Ovary (tissue), 3 donors: ENCODE results near the gene IDH2.

ENCODE experiments used
- CTCF ChIP-seq, 3 donors: fragments of 450-650 bp in 2 of 3; fragments of 200-600 bp in 1 of 3; IDR thresholded peaks; one replicate each; pipeline versions ENCODE4 v1.5.1 to v1.8.0; 2016 to 2022; ENCODE audit warnings: antibody characterized with exemption in 3 of 3, mild to moderate bottlenecking in 1 of 3
- EP300 ChIP-seq: sonication (generic); formaldehyde crosslinking; IDR thresholded peaks from one replicate; pipeline ENCODE4 v1.6.1; 2017; ENCODE audit warnings: antibody characterized with exemption
- POLR2A ChIP-seq: fragments of 450-650 bp; IDR thresholded peaks from one replicate; pipeline ENCODE4 v1.6.1; 2017; ENCODE audit warnings: antibody characterized with exemption, mild to moderate bottlenecking, moderate library complexity
- donor health status: DM: no; HTN: no; CAD: no.

- TF ChIP-seq CTCF (IDR thresholded peaks at IDR 0.05) = no peak
- TF ChIP-seq EP300 = no peak
- TF ChIP-seq POLR2A = no peak
Measured at GRCh38 chr15:90087454-90088154, 14.7 kb downstream of the IDH2 start.
